HepG2 (cell line): ENCODE data around the gene TIMM17B. TPM values are rescaled to one million over a fixed set of nuclear protein-coding genes. Genes with fewer than 3 reads are reported as not detected.

ENCODE experiments used
- ATAC-seq: fragments of 200-7000 bp; cut with Tn5 transposase; 3 replicates; pipeline ENCODE4 v1.9.1; 2020; ENCODE audit warnings: mild to moderate bottlenecking, moderate library complexity
- BruUV-seq: library from RNA; stranded (reverse); fragments of 400-500 nt; replicated peaks from 2 replicates; lab custom pipeline; 2021; lab: Mats Ljungman, UMichigan
- CTCF ChIA-PET: fragments of 300-600 bp; formaldehyde crosslinking; extraction: SDS; loops from one replicate; lab custom pipeline; 2021; ENCODE audit warnings: low total read pairs, inconsistent platforms, low intra/inter-chr PET ratio; lab: Yijun Ruan, JAX
- POLR2A ChIA-PET: fragments of 350-600 bp; sonication (Branson Sonifier 250); formaldehyde crosslinking; loops from one replicate; lab custom pipeline; 2020; ENCODE audit warnings: antibody characterized with exemption, inconsistent platforms; lab: Yijun Ruan, JAX
- DNase-seq: peaks from one replicate; pipeline ENCODE4 v3.0.0-alpha.2; 2015; ENCODE audit warnings: low spot score
- FAIRE-seq: peaks from 3 replicates; lab custom pipeline; 2011; peaks lifted over from hg19 to GRCh38; lab: Jason Lieb, UNC
- H2AFZ ChIP-seq: one replicate; pipeline ENCODE4 v1.6.1; 2011; ENCODE audit warnings: low read length, inconsistent platforms
- H3K27ac ChIP-seq: fragments of 300-600 bp; 3 replicates; pipeline ENCODE4 v1.8.0; 2011; ENCODE audit warnings: mixed run types, mild to moderate bottlenecking, mixed read lengths, low read length, inconsistent platforms; ENCODE audit not compliant: insufficient read depth; ENCODE audit errors: extremely low read length
- H3K27me3 ChIP-seq, 2 experiments: fragments of 200-600 bp in 1 of 2; 2 replicates in 1 of 2; 3 replicates in 1 of 2; pipeline versions ENCODE4 v1.6.0 to v1.8.0; 2011; ENCODE audit warnings: low read length in 2 of 2, mild to moderate bottlenecking in 2 of 2, moderate library complexity in 2 of 2, inconsistent platforms in 1 of 2; ENCODE audit not compliant: insufficient read depth in 2 of 2, control insufficient read depth in 1 of 2
- H3K36me3 ChIP-seq, 2 experiments: fragments of 200-600 bp in 1 of 2; replicated peaks in 1 of 2; 2 replicates in 1 of 2; 3 replicates in 1 of 2; pipeline versions ENCODE4 v1.5.1 to v1.8.0; 2011; ENCODE audit warnings: low read length in 2 of 2, inconsistent platforms in 1 of 2; ENCODE audit not compliant: insufficient read depth in 2 of 2, control insufficient read depth in 1 of 2
- H3K4me1 ChIP-seq: 2 replicates; pipeline ENCODE4 v1.5.1; 2012; ENCODE audit warnings: low read length, inconsistent platforms; ENCODE audit not compliant: insufficient read depth
- H3K4me2 ChIP-seq: 2 replicates; pipeline ENCODE4 v1.6.0; 2011; ENCODE audit warnings: low read depth, low read length, inconsistent platforms
- H3K4me3 ChIP-seq, 3 experiments: fragments of 200-600 bp in 1 of 3; sonication (generic), shearing (Covaris generic) in 1 of 3; replicated peaks in 1 of 3; 2 replicates each; pipeline ENCODE4 v1.5.1; 2011 to 2016; ENCODE audit warnings: low read length in 3 of 3, inconsistent platforms in 2 of 3, low read depth in 2 of 3, mild to moderate bottlenecking in 2 of 3, control low read depth in 1 of 3, mixed read lengths in 1 of 3; ENCODE audit not compliant: insufficient read depth in 1 of 3
- H3K79me2 ChIP-seq: one replicate; pipeline ENCODE4 v1.6.1; 2011; ENCODE audit warnings: low read length, inconsistent platforms; ENCODE audit not compliant: insufficient read depth
- H3K9ac ChIP-seq: 2 replicates; pipeline ENCODE4 v1.6.0; 2011; ENCODE audit warnings: mild to moderate bottlenecking, low read depth, low read length, inconsistent platforms; ENCODE audit not compliant: insufficient read depth
- H3K9me3 ChIP-seq: 2 replicates; pipeline ENCODE4 v1.5.1; 2012; ENCODE audit warnings: mild to moderate bottlenecking, low read length
- H4K20me1 ChIP-seq: 2 replicates; pipeline ENCODE4 v1.6.0; 2011; ENCODE audit warnings: inconsistent platforms, mild to moderate bottlenecking, low read length, moderate library complexity; ENCODE audit not compliant: insufficient read depth
- ADNP ChIP-seq: sonication (generic); formaldehyde crosslinking; IDR thresholded peaks from 2 replicates; pipeline ENCODE4 v1.4.0; 2020; ENCODE audit warnings: missing genetic modification reagents
- AKAP8 ChIP-seq: sonication (generic); formaldehyde crosslinking; IDR thresholded peaks from 2 replicates; pipeline ENCODE4 v1.5.1; 2020; ENCODE audit warnings: mild to moderate bottlenecking, missing genetic modification reagents
- KDM2A ChIP-seq: sonication (generic); formaldehyde crosslinking; IDR thresholded peaks from 2 replicates; pipeline ENCODE4 v1.4.0; 2020; ENCODE audit warnings: low read depth, missing genetic modification reagents, borderline replicate concordance
- MAF1 ChIP-seq: sonication (generic); formaldehyde crosslinking; IDR thresholded peaks from 2 replicates; pipeline ENCODE4 v1.5.0; 2020; ENCODE audit warnings: missing genetic modification reagents, borderline replicate concordance
- MATR3 ChIP-seq: sonication (generic); formaldehyde crosslinking; IDR thresholded peaks from 2 replicates; pipeline ENCODE4 v1.4.0; 2020; ENCODE audit warnings: missing genetic modification reagents
- STAT5B ChIP-seq: sonication (generic); formaldehyde crosslinking; IDR thresholded peaks from 2 replicates; pipeline ENCODE4 v1.4.0; 2020; ENCODE audit warnings: missing genetic modification reagents
- ZKSCAN8 ChIP-seq: IDR thresholded peaks from 2 replicates; pipeline ENCODE4 v1.6.1; 2016; ENCODE audit warnings: borderline replicate concordance, missing genetic modification reagents, missing compliant biosample characterization
- ZNF232 ChIP-seq: sonication (generic); formaldehyde crosslinking; IDR thresholded peaks from 2 replicates; pipeline ENCODE4 v1.4.0; 2020; ENCODE audit warnings: missing genetic modification reagents, borderline replicate concordance
- ZNF292 ChIP-seq: sonication (generic); formaldehyde crosslinking; IDR thresholded peaks from 2 replicates; pipeline ENCODE4 v1.8.1; 2022; ENCODE audit warnings: mild to moderate bottlenecking, low read depth, missing genetic modification reagents, borderline replicate concordance
- ZNF362 ChIP-seq: sonication (generic); formaldehyde crosslinking; IDR thresholded peaks from 2 replicates; pipeline ENCODE4 v1.4.0; 2020; ENCODE audit warnings: missing genetic modification reagents, mild to moderate bottlenecking, borderline replicate concordance
- ZNF761 ChIP-seq: sonication (generic); formaldehyde crosslinking; conservative IDR thresholded peaks from 2 replicates; pipeline ENCODE4 v1.4.0; 2020; ENCODE audit warnings: mild to moderate bottlenecking, missing genetic modification reagents
- ZNF790 ChIP-seq: sonication (generic); formaldehyde crosslinking; IDR thresholded peaks from 2 replicates; pipeline ENCODE4 v1.8.0; 2022; ENCODE audit warnings: missing genetic modification reagents, mild to moderate bottlenecking, borderline replicate concordance
- ZSCAN5A ChIP-seq: sonication (generic); formaldehyde crosslinking; IDR thresholded peaks from 2 replicates; pipeline ENCODE4 v1.8.0; 2022; ENCODE audit warnings: mild to moderate bottlenecking, missing genetic modification reagents, borderline replicate concordance
- WGBS: methylation state at CpG from one replicate; pipeline ENCODE4 v1.1.6; 2017; ENCODE audit warnings: low lambda C conversion rate; 5-methylcytosine and 5-hydroxymethylcytosine counted together
- in situ Hi-C: cut with HindIII; loops from 2 replicates; pipeline ENCODE4 v1.10.0; 2017; ENCODE audit warnings: low pct_unique_long_range_greater_than_20kb; ENCODE audit not compliant: extremely low pct_ligation_motif_present
- intact Hi-C: fragments of 100-400 bp; cut with micrococcal nuclease; formaldehyde crosslinking; loops from one replicate; pipeline ENCODE4 v1.10.0; 2022; ENCODE audit not compliant: unreplicated experiment
- polyA plus RNA-seq, 8 experiments: library from polyadenylated mRNA; depleted of rRNA in 3 of 8; stranded (reverse) in 7 of 8; unstranded in 1 of 8; fragments of >200 nt; fragmentation: Illumina TruSeq in 4 of 8; extraction: Trizol in 4 of 8; gene quantifications; 2 replicates each; pipeline versions ENCODE4 v1.2.1 to v1.2.3, GENCODE V29; 2011 to 2016; ENCODE audit warnings: low read depth in 4 of 8, missing spikeins in 1 of 8, mixed read lengths in 1 of 8; ENCODE audit not compliant: insufficient read depth in 1 of 8
- total RNA-seq, 5 experiments: library from RNA; depleted of rRNA; stranded (reverse); fragments of >200 nt; fragmentation: Illumina TruSeq; extraction: Trizol; gene quantifications; 2 replicates each; pipeline ENCODE4 v1.2.3, GENCODE V29; 2016; ENCODE audit warnings: low read depth in 1 of 5

TIMM17B gene
- total and polyA plus RNA-seq, 2 of the 13 experiments (the other 11 are each of a cell fraction or from before 2014, with no cell fraction given), result 56.0 to 72.5 TPM

GRCh38 chrX:48909703-48910294 is 12.2 kb upstream of the TIMM17B start:
- H3K9ac ChIP-seq, result no peak overlapping the region
- H2AFZ ChIP-seq, result no peak overlapping the region
- CTCF ChIA-PET, result no interaction called here
- no peak for DNase-seq
- 92% methylated on average over 5 of the region's 17 CpGs for WGBS
- no peaks in the 10 kb centered on the region for H4K20me1 ChIP-seq
- peaks cover 4 to 8% of the 10 kb centered on the region in 2 experiments; a peak in 3 of 5 replicates for H3K36me3 ChIP-seq
- intact Hi-C loops (loop anchor here (10.0 kb wide), 1 partner anchor 145 kb away; the partner anchor contains the start of gene GLOD5), in situ Hi-C loops (no loop called here)
- H3K27me3 ChIP-seq, result no peaks in the 10 kb centered on the region; a peak in 1 of 5 replicates
- H3K4me2 ChIP-seq, result peak overlapping the region; percentile 81; the same call in 1 of the 2 replicates
- BruUV-seq, result no TSS peak
- H3K9me3 ChIP-seq, result no peaks in the 10 kb centered on the region
- peaks cover 15% of the 10 kb centered on the region for H3K79me2 ChIP-seq
- POLR2A ChIA-PET, result interaction anchor here (3.1 kb wide), 1 partner anchor 13 kb away, joined by 42 read pairs; the partner anchor contains the start of genes PQBP1 and TIMM17B
- H3K4me1 ChIP-seq, result peaks cover 23% of the 10 kb centered on the region
- H3K27ac ChIP-seq, result no peak overlapping the region
- ATAC-seq, result no peak
- H3K4me3 ChIP-seq, result 0 out of 6 replicates have a peak overlapping the region, but pooled peaks of 1 of the 3 experiments have one; percentile 81
- FAIRE-seq, result no peak
- TF ChIP-seq ZNF362, result no peak
- TF ChIP-seq STAT5B (CRISPR knock-in tag), result no peak
- TF ChIP-seq ZSCAN5A (CRISPR knock-in tag), result no peak
- no peak for TF ChIP-seq ZNF790 (CRISPR knock-in tag)
- no peak for TF ChIP-seq ZNF761 (CRISPR knock-in tag)
- no peak for TF ChIP-seq MATR3 (CRISPR knock-in tag)
- TF ChIP-seq ADNP (CRISPR knock-in tag), result no peak
- TF ChIP-seq ZNF232, result no peak
- no peak for TF ChIP-seq MAF1
- TF ChIP-seq ZNF292 (CRISPR knock-in tag), result no peak
- no peak for TF ChIP-seq AKAP8 (CRISPR knock-in tag)
- no peak for TF ChIP-seq KDM2A
- no peak for TF ChIP-seq ZKSCAN8
